Neutrophil (primary cell): ENCODE results near the gene CRBN.

ENCODE experiments used
- H3K27ac ChIP-seq: fragments of 200-600 bp; sonication (generic); 2 replicates; pipeline ENCODE4 v1.5.1; 2016; ENCODE audit warnings: mild to moderate bottlenecking, moderate library complexity
- H3K27me3 ChIP-seq: fragments of 200-600 bp; sonication (generic); 2 replicates; pipeline ENCODE4 v1.6.0; 2016; ENCODE audit warnings: mild to moderate bottlenecking
- H3K36me3 ChIP-seq: fragments of 200-600 bp; sonication (generic); 2 replicates; pipeline ENCODE4 v1.5.1; 2017
- H3K4me1 ChIP-seq, 2 experiments: fragments of 200-600 bp in 1 of 2; sonication (generic) in 1 of 2; 1 replicate in 1 of 2; 2 replicates in 1 of 2; pipeline versions ENCODE4 v1.5.1 to v1.6.1; 2013 to 2016; ENCODE audit warnings: low read depth in 1 of 2, low read length in 1 of 2, mild to moderate bottlenecking in 1 of 2, moderate library complexity in 1 of 2; ENCODE audit not compliant: control insufficient read depth in 1 of 2, insufficient read depth in 1 of 2
- H3K4me3 ChIP-seq, 2 experiments: fragments of 200-600 bp in 1 of 2; sonication (generic) in 1 of 2; 1 replicate in 1 of 2; 2 replicates in 1 of 2; pipeline ENCODE4 v1.5.1; 2013 to 2016; ENCODE audit warnings: low read depth in 1 of 2, low read length in 1 of 2, mild to moderate bottlenecking in 1 of 2, moderate library complexity in 1 of 2
- H3K9me3 ChIP-seq: fragments of 200-600 bp; sonication (generic); 2 replicates; pipeline ENCODE4 v1.5.1; 2016
- TF ChIP-seq, protein P1 (sequence below): fragments of 200-600 bp; sonication (generic); IDR thresholded peaks from 2 replicates; pipeline ENCODE4 v1.5.1; 2016; ENCODE audit warnings: antibody characterized with exemption

Gene CRBN

DNA sequence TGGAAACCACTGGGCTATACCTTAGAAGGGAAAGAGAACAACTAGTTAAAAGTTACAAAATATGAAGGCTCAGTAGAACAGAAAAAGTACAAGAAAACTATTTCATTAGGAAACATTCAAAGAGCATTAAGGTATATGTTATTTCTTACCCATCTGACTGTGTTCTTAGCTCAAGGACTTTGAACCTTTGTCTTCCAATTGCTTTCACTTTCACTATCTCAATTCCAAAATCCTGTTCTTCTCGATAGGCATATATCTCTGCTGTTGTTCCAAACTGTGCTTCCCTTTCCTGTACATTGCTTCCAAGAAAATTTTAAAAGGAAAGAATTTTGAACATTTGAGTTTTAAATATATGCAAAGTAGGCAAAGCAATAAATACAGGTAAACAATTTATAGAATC is 6.9 kb downstream of the CRBN start:
- Histone ChIP-seq H3K4me1 (peaks cover 20 to 23% of the 10 kb centered on the region in 2 experiments), H3K4me3 (peak overlapping the region; percentile 21 to 37), H3K27ac (peak overlapping the region; percentile 80), H3K27me3 (no peaks in the 10 kb centered on the region), H3K36me3 (peaks cover 76% of the 10 kb centered on the region), H3K9me3 (no peaks in the 10 kb centered on the region)
- TF ChIP-seq, protein P1, sequence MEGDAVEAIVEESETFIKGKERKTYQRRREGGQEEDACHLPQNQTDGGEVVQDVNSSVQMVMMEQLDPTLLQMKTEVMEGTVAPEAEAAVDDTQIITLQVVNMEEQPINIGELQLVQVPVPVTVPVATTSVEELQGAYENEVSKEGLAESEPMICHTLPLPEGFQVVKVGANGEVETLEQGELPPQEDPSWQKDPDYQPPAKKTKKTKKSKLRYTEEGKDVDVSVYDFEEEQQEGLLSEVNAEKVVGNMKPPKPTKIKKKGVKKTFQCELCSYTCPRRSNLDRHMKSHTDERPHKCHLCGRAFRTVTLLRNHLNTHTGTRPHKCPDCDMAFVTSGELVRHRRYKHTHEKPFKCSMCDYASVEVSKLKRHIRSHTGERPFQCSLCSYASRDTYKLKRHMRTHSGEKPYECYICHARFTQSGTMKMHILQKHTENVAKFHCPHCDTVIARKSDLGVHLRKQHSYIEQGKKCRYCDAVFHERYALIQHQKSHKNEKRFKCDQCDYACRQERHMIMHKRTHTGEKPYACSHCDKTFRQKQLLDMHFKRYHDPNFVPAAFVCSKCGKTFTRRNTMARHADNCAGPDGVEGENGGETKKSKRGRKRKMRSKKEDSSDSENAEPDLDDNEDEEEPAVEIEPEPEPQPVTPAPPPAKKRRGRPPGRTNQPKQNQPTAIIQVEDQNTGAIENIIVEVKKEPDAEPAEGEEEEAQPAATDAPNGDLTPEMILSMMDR, result no peak

GRCh38 chr3:3170998-3171397 is 8.5 kb downstream of the CRBN start:
- peaks cover 87% of the 10 kb centered on the region for H3K36me3 ChIP-seq
- no peaks in the 10 kb centered on the region for H3K9me3 ChIP-seq
- TF ChIP-seq, protein P1, result no peak
- peaks cover 19 to 20% of the 10 kb centered on the region in 2 experiments for H3K4me1 ChIP-seq
- no peak overlapping the region for H3K4me3 ChIP-seq
- H3K27ac ChIP-seq, result no peak overlapping the region
- H3K27me3 ChIP-seq, result no peaks in the 10 kb centered on the region

GRCh38 chr3:3165650-3166049 is 13.8 kb downstream of the CRBN start:
- Histone ChIP-seq H3K4me1 (no peaks in the 10 kb centered on the region), H3K4me3 (no peak overlapping the region), H3K27me3 (no peaks in the 10 kb centered on the region), H3K36me3 (peaks cover 93% of the 10 kb centered on the region), H3K9me3 (no peaks in the 10 kb centered on the region), H3K27ac (no peak overlapping the region)
- TF ChIP-seq, protein P1, result no peak

DNA sequence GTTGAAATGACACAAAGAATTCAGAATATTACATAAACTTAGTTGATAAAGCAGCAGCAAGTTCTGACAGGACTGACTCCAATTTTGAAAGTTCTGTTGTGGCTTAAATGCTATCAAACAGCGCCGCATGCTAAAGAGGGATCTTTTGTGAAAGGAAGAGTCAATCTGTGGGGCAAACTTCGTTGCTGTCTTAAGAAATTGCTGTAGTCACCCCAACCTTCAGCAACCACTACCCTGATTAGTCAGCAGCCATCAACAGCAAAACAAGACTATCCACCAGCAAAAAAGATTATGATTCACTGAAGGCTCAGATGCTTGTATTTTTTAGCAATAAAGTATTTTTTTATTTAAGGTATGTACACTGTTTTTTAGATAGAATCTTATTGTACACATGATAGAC is 14.2 kb downstream of the CRBN start:
- H3K36me3 ChIP-seq, result peaks cover 93% of the 10 kb centered on the region

GRCh38 chr3:3160826-3161225 is 18.7 kb downstream of the CRBN start:
- TF ChIP-seq, protein P1, result no peak
- no peaks in the 10 kb centered on the region for H3K9me3 ChIP-seq
- peaks cover 96% of the 10 kb centered on the region for H3K36me3 ChIP-seq
- no peaks in the 10 kb centered on the region for H3K27me3 ChIP-seq
- H3K27ac ChIP-seq, result no peak overlapping the region
- no peak overlapping the region for H3K4me3 ChIP-seq
- no peaks in the 10 kb centered on the region for H3K4me1 ChIP-seq

More for the DNA sequence above, 14.2 kb downstream of the CRBN start:
- no peak overlapping the region for H3K4me3 ChIP-seq
- H3K9me3 ChIP-seq, result no peaks in the 10 kb centered on the region
- H3K4me1 ChIP-seq, result no peaks in the 10 kb centered on the region
- no peak overlapping the region for H3K27ac ChIP-seq
- H3K27me3 ChIP-seq, result no peaks in the 10 kb centered on the region
- TF ChIP-seq, protein P1, result no peak

- Histone ChIP-seq H3K27me3 (no peaks in the 10 kb centered on the region), H3K4me1 (no peaks in the 10 kb centered on the region), H3K9me3 (no peaks in the 10 kb centered on the region), H3K4me3 (no peak overlapping the region), H3K27ac (no peak overlapping the region), H3K36me3 (peaks cover 96% of the 10 kb centered on the region)
- TF ChIP-seq, protein P1, result no peak
Measured at GRCh38 chr3:3157484-3157883, 22.0 kb downstream of the CRBN start.
